NOMO-1 treated with dmso at 0.1 percent for 144 hours (cell line): ENCODE measurements around the gene PDXK.

Experiments used
- DNase-seq: peaks from one replicate; lab custom pipeline; 2025; ENCODE audit not compliant: unreplicated experiment; lab: John Stamatoyannopoulos, UW

PDXK gene

DNA sequence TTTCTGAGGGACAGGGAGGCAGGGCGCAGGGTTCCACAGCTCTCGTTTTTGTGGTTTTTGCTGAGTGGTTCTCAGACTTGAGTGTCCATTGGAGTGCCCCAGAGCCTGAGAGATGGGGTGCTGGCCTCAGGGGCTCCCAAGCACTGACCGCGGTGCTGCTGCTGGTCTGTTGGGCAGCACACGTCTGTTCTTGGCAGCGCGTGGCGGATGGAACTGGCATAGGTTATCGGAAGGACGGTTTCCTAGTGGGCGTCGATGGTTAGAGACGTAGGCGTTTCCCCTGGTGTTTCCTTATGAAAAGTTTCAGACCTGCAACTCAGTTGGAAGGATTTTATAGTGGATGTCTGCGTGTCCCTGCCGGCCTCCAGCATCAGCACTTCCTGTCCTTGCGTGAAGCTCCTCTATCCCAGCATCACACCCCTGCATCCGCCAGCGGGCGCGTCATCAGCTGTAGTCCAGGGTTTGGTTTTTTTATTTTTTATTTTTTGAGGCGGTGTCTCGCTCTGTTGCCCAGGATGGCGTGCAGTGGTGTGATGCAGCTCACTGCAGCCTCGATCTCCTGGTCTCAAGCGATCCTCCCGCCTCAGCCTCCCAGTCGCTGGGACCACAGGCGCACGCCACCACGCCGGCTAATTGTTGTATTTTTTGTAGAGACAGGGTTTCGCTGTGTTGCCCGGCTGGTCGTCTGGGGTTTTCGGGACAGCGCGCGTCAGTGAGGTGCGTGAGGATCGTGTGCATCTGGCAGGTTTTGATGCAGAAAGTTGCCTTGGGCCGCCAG is 82.3 kb downstream of the PDXK start:
- no peak for DNase-seq

DNA sequence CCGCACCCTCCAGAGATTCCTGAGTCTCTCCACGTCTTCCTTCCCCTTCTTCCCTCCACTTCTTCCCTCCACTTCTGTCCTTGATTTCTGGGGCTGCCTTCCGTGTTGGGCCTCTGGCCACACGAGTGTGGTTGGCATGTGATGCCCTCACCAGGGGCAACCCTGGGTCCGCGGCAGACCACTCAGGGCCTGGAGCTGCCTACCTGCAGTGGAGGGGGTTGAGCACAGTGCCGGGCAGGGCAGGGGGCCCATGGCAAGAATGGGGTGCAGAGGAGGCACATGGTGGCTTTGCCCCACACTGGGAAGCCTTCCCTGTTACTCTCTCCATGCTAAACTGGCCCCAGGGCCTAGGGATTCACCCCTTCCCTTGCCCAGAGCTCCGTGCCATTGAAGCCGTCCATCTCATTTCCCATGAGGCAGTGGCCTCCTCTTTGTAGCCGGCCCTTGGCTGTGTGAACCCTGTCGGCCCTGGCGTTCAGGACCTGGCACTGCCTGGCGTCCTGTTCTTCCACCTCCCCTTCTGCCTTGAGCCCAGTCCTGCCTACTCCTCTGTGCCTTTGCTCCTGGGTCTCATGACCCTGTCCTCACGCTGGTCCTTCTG is 83.9 kb downstream of the PDXK start:
- DNase-seq: no peak

DNA sequence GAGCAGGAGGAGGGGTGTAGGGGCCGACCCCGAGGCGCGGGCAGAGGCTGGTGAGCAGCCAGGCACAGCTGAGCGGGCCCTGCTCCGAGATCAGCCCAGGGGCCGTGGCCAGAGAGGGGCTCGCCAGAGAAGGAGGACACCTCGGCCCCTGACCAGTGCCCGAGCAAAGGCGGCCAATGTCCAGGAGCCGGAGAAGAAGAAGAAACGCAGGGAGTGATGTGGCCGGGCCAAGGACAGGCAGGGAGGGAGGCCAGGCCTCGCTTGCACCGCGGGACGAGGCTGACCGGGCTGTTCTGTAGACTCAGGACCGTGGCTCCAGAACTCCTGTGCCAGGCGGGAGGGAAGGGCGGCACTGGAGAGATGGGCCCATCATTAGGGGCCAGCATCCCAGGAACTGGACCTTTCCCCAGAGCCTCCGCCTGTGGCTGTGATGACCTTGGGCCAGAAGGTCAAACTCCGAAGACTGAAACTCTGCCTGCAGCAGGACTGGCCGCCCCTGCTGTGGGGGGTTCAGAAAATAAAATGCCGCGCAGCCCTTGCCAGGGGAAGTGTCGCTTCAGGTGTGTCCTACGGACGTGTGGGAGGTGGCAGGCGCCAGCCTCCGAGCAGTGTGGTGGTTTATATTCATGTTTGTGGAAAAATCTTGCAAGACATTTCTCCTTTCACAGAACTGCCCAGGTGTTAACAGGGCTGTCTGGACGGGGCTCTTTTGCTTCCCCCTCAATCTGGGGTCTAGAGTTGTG is 84.8 kb downstream of the PDXK start:
- no peak for DNase-seq

DNA sequence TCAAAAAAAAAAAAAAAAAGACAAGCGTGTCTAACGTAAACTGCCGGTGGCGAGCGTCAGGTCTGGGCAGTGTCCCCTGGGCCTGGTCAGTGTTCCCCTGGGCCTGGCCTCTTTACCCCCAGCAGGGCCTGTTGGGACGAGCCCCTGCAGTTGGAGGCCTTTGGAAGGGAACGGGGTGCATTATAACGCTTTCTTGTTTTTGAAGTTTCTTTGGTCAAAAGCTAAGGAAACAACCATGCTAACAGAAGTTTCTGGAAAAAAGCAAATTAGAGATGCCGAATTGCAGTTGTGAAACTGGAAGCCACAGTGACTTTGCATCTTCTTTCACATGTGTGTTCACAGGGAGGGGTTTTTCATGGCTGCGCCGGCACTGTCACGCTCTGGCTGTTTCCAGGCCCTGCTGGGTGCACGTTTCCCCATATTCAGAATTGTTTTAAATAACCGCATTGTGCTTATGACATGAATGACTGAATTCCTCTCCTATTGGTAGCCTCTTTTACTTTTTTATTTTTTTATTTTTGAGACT is 86.4 kb downstream of the PDXK start:
- DNase-seq: peak; percentile 80

DNA sequence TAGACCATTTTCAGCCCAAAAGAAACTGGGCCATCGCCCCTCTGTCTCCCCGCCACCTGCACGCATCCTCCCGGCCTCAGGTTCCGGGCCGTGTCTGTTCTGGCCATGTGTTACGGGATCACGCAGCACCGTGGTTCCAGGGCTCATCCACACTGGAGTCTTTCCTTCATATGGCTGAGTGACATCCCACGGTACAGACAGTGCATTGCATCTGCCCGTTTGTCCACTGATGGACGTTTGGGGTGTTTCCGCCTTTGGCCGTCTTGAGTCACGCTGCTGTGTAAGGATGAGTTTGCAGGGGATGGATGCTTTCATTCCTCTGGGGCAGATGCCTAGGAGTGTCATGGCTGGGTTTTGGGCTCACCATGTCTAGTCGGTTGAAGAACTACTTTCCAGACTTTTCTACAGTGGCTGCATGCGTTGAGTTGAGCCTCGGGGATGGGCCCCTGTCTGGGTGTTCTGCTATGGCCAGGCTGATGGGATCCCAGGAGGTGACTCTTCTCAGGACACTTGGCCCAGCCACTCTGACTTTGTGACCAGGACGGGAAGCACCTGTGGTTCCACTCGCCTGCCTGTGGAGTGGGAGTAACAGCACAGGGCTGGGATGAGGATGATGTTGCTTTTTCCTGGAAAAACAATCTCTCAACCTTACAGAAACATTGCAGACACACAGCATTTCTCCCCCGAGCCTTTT is 87.2 kb downstream of the PDXK start:
- no peak for DNase-seq

DNA sequence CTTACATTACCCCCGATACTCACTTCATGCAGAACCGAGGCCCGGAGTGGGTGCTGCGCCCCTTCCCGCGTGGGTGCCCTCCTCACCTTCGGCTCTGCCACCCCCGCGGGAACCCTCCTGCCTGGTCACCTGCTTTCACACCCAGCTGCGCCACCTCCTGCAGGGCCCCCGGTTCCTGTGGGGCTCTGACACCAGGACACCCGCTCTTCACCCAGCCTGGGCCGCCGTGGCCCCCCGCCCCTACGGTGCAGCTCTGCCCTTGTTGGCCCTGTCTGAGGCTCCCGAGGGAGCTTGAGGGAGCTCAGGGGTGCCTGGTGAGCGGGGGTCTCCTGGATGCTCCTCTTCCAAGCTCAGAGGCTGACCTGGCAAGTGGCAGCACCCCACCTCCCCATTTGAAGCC is 89.4 kb downstream of the PDXK start:
- no peak for DNase-seq

DNA sequence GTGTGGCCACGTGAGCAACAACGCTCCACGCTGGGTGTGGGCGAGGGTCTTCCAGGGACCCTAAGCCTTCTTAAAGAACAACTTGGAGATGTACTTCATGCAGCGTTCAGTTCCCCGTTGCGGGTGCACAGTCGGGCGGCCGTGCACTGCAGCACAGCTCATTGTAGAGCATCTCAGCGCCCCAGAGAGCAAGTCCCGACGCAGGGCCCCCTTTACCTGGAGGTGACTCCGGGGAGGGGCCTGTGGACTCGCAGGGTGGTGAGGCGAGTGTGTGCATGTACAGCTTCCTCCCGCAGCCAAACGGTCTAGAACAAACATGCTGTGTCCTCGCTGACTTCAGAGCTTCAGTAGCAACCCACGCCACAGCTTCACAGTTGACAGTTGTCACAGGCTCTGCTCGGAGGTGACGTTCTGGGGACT is 89.9 kb downstream of the PDXK start:
- DNase-seq: no peak

DNA sequence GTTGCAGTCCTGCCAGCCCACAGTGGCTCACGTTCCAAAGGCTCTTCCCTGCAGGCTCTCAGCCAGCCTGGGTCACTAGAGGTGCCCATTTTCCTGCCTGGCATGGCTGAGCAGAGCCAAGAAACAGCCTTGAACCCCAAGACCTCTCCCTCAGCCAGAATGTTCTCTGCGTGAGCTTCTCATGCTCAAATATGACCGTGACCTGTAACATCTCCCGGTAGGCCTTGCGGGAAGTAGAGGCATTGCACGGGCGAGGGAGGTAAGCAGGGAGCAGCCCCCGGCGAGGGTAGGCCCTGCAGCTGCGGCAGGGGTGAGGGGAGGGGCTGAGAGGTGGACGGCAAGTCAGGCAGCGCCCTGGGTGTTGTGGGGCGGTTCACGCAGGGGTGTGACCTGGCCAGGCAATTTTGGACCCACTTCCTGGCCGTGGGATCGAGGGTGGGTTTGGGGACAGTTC is 90.4 kb downstream of the PDXK start:
- no peak for DNase-seq

DNA sequence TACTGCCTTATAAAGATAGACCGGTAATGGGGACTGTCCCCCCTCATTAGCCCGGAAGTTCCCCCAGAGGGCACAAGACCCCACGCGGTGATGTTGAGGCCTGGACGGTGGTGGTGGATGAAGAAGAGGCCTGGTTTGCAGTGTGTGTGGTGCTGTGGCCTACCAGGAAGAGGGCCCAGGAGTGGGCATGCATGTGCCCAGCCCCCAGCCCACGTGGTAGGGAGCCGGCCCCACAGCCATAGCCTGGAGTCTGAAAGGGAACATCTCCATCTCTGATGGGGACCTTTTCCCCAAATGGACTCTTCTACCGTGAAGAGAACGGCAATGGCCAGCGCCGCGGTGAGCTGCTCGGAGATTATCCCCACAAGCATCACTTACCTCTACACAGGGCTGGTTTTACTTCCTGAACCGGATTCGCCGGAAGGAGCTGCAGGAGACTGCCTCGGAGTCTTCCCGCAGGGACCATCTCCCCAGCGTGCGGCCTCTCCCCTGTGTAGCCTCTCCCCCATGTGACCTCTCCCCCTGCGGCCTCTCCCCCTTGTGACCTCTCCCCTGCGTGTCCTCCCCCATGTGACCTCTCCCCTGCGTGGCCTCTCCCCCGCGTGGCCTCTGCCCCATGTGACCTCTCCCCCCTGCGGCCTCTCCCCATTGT is 91.0 kb downstream of the PDXK start:
- DNase-seq: no peak

DNA sequence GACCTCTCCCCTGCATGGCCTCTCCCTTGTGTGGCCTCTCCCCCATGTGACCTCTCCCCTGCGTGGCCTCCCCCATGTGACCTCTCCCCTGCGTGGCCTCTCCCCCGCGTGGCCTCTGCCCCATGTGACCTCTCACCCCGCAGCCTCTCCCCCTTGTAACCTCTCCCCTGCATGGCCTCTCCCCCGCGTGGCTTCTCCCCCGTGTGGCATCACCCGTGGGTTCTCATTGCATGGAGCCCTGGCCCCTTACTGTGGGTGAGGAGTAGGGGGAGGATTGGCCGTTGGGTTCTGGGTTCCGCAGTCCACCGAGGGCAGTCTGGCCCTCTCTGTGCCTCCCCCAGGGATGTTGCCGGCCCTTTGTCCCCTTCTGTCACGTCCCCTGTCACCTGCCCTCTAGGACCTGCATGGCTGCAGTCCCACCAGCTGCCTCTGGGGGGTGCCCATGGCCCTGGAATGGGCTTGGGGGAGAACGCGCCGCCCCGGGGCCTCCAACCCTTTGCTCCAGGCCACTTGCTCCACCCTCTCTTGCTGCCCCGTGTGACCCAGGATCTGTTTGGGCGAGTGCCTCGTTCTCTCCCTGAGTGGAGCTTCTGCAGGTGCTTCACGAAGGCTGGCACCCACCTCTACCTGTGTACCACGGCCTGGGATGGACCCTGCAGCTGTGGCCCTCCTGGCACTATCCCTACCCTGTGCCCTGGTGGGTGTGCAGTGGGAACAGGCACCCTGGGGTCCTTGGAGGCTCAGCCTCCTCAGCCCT is 91.8 kb downstream of the PDXK start:
- DNase-seq: peak; percentile 89

DNA sequence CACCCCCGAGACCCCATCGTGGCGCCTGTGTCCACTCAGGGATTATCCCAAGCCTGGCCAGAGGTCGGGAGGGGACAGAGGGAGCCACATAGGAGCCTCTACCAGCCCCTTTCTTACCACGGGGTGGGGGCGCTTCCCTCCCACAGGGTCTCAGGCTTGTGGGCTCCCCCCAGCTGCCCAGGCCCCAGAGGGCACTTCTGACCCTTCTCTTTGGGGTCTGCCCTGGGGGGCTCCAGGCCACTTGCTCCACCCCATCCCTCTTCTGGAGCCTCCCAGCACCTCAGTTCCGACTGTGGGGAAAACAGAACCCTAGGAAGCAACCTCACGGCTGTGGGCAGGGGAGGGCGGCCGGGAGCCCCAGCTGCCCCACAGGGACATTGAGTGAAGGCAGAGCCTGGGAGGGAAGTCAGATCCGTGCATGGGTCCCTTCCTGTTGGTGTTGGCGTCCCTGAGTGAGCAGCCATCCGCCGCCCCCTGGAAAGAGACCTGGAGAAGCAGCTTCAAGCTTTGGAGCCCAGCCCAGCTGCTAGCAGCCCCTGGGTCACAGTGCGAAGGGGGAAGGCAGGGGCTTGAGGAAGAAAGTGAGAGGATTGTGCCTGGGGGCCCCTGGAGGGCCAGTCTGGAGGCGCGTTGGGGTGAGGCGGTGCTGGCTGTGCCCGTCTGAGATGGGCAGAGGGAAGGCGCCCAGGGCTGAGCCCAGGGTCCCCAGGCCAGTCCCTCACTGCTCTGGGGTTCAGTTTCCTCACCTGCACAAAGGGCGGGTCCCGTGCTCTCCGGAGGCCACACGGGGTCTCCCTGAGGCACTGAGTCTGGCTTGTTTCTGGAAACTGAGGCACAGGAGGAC is 92.6 kb downstream of the PDXK start:
- no peak for DNase-seq
